LNCaP clone FGC (cell line): ENCODE data around the gene MEPCE.

ENCODE experiments used
- DNase-seq: peaks from one replicate; pipeline ENCODE4 v3.0.0-alpha.2; 2011; ENCODE audit warnings: low read depth
- H3K4me3 ChIP-seq: 2 replicates; pipeline ENCODE4 v1.5.1; 2011; ENCODE audit warnings: mild to moderate bottlenecking, low read depth, low read length, control low read depth
- TF ChIP-seq, protein P1 (sequence below): IDR thresholded peaks from 2 replicates; pipeline ENCODE4 v1.5.1; 2012; ENCODE audit warnings: mild to moderate bottlenecking; ENCODE audit not compliant: control insufficient read depth, insufficient read depth; ENCODE audit errors: extremely low read depth

Gene MEPCE

DNA sequence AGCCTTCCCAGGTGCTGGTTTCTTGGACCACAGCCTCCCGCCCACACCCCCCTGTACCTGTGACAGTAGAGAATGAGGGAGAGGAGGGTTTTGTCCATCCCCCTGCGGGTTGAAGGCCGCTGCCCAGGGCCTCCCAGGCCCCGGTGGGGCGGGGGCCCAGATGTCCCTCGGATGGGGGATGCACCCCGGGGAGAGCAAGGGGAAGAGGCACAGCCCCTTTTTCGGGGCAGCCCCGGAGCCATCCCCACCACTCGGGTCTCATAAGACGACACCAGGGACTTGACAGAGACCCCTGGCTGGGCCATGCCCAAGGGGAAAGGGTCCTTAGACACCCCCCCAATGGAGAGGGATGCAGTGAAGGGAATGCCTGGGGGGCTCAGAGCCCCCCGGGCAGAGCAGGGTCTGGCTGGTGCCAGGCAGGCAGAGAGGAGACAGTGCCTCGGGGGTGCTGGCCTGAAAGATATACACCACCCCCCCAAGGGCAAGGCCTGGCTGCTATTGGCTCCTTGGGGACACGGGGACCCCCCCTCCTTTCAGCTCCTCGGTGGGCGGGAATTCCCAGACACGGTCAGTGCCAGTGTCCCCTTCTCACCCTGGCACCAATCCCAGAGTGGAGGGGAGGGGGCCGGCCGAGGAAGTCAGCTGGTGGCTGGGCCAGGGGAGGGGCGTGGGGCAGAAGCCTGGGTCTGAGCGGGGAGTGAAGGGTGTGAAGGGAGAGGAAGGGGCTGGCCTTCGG, 38.2 kb downstream of the MEPCE start:
- no peak for DNase-seq
- H3K4me3 ChIP-seq, result no peak overlapping the region
- TF ChIP-seq, protein P1, sequence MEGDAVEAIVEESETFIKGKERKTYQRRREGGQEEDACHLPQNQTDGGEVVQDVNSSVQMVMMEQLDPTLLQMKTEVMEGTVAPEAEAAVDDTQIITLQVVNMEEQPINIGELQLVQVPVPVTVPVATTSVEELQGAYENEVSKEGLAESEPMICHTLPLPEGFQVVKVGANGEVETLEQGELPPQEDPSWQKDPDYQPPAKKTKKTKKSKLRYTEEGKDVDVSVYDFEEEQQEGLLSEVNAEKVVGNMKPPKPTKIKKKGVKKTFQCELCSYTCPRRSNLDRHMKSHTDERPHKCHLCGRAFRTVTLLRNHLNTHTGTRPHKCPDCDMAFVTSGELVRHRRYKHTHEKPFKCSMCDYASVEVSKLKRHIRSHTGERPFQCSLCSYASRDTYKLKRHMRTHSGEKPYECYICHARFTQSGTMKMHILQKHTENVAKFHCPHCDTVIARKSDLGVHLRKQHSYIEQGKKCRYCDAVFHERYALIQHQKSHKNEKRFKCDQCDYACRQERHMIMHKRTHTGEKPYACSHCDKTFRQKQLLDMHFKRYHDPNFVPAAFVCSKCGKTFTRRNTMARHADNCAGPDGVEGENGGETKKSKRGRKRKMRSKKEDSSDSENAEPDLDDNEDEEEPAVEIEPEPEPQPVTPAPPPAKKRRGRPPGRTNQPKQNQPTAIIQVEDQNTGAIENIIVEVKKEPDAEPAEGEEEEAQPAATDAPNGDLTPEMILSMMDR, result no peak

- no peak overlapping the region for H3K4me3 ChIP-seq
- peak; percentile 22 for DNase-seq
- TF ChIP-seq, protein P1, result peak; percentile 92
Observed at GRCh38 chr7:100469227-100470044, 39.8 kb downstream of the MEPCE start.

DNA sequence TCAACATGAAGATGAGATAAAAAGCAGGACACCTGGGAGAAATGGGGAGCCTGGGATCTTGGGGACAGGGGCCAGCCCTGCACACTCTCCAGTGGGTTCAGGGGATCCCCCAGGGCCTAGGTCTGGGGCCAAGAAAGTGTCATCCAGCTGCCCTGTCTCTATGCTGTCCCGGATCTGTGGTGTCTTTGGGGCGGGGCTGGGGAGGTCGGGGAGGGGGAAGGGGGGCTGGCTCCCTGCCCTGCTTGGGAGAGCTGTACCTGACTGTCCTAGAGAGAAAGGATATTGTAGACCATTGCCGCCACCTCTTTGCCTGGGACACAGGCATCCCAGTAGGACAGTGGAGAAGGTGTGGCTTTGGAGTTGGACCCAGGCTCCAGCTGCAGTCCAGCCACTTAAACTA, 41.4 kb downstream of the MEPCE start:
- TF ChIP-seq, protein P1, result no peak
- no peak for DNase-seq
- H3K4me3 ChIP-seq, result no peak overlapping the region

DNA sequence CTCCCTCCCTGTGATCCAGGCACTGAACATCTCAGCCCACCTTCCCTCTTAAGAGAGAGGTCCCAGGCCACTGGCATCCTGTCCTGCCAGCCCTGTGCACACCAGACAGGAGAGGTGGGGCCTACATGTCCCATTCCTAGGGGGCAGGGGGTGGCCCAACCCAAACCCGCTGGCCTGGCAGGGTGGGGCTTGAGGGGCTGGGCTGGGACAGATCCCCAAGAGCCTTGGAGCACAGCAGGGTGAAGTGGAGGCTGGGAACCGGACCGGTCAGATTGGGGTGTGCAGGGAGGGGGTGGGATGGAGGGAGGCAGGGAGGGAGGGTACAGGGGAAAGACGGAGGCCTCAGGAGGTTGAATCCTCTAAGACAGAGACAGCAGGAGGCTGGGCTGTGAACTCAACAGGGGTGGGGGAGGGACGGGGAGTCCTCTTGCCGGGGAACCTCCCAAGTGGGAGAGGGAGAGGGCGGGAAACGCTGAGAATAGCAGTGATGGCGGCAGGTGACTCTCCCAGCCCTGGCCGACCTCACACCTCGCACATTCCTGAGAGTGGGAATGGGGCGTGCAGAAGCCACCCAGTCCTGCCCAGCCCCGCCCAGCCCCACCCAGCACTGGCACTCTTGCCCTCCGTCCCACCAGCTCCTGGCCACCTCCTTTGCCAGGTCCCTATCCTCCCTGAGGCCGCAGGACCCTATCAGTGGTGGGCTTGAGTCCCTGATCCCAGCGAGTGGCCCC, 42.7 kb downstream of the MEPCE start:
- H3K4me3 ChIP-seq, result no peak overlapping the region
- DNase-seq, result no peak

GRCh38 chr7:100472854-100473499, 43.3 kb downstream of the MEPCE start:
- DNase-seq, result no peak
- no peak overlapping the region for H3K4me3 ChIP-seq
- TF ChIP-seq, protein P1, result no peak

More for the DNA sequence above, 42.7 kb downstream of the MEPCE start:
- TF ChIP-seq, protein P1, result no peak

- TF ChIP-seq, protein P1, result no peak
- H3K4me3 ChIP-seq, result no peak overlapping the region
- no peak for DNase-seq
Observed at GRCh38 chr7:100475549-100475948, 45.9 kb downstream of the MEPCE start.
